Stimulated activated memory B cell treated with anti-CD40 and anti-IgM and Interleukin-4, amounts not matched to agents 10 μg/mL and 1 μg/mL and 100 μg/mL, for 72 hours (primary cell): Measurements from ENCODE around the gene FHIT.
"Not testable (repeated sequence)": the region's sequence is repeated elsewhere in the genome, so short reads cannot be mapped to it uniquely, and the experiment has no call there.

ENCODE experiments used
- ATAC-seq: fragments of 150-1000 bp; cut with Tn5 transposase; 2 replicates; pipeline ENCODE4 v1.10.0; 2021
- H3K27ac Mint-ChIP-seq: one replicate; pipeline ENCODE4 v1.8.0; 2022; ENCODE audit warnings: mild to moderate bottlenecking, mixed read lengths
- H3K27me3 Mint-ChIP-seq: one replicate; pipeline ENCODE4 v1.8.0; 2022; ENCODE audit warnings: mixed read lengths
- H3K36me3 Mint-ChIP-seq: one replicate; pipeline ENCODE4 v1.8.0; 2022; ENCODE audit warnings: mixed read lengths
- H3K4me1 Mint-ChIP-seq: one replicate; pipeline ENCODE4 v1.8.0; 2022; ENCODE audit warnings: mixed read lengths
- H3K4me3 Mint-ChIP-seq: one replicate; pipeline ENCODE4 v1.8.0; 2022; ENCODE audit warnings: mild to moderate bottlenecking, moderate library complexity, mixed read lengths
- H3K9me3 Mint-ChIP-seq: one replicate; pipeline ENCODE4 v1.8.0; 2022; ENCODE audit warnings: mixed read lengths

Gene FHIT

GRCh38 chr3:61052851-61053250, 198.4 kb downstream of the FHIT start:
- H3K4me1 Mint-ChIP-seq: no peaks in the 10 kb centered on the region
- no peak for ATAC-seq
- no peak overlapping the region for H3K4me3 Mint-ChIP-seq
- no peaks in the 10 kb centered on the region for H3K27me3 Mint-ChIP-seq
- H3K36me3 Mint-ChIP-seq: no peaks in the 10 kb centered on the region
- H3K9me3 Mint-ChIP-seq: no peaks in the 10 kb centered on the region
- no peak overlapping the region for H3K27ac Mint-ChIP-seq

GRCh38 chr3:61051666-61052065, 199.6 kb downstream of the FHIT start:
- Mint-ChIP-seq H3K36me3 (no peaks in the 10 kb centered on the region), H3K9me3 (no peaks in the 10 kb centered on the region), H3K4me1 (no peaks in the 10 kb centered on the region), H3K4me3 (no peak overlapping the region), H3K27ac (no peak overlapping the region), H3K27me3 (no peaks in the 10 kb centered on the region)
- no peak for ATAC-seq

GRCh38 chr3:61045169-61045568, 206.1 kb downstream of the FHIT start:
- not testable (repeated sequence) for H3K27ac Mint-ChIP-seq, H3K27me3 Mint-ChIP-seq, H3K4me3 Mint-ChIP-seq, H3K4me1 Mint-ChIP-seq, H3K9me3 Mint-ChIP-seq, ATAC-seq
- peaks cover 14% of the 10 kb centered on the region for H3K36me3 Mint-ChIP-seq

GRCh38 chr3:61043156-61043555, 208.1 kb downstream of the FHIT start:
- peaks cover 32% of the 10 kb centered on the region for H3K36me3 Mint-ChIP-seq
- peaks cover 3% of the 10 kb centered on the region for H3K9me3 Mint-ChIP-seq
- H3K4me1 Mint-ChIP-seq: no peaks in the 10 kb centered on the region
- no peak overlapping the region for H3K27ac Mint-ChIP-seq
- H3K4me3 Mint-ChIP-seq: no peak overlapping the region
- H3K27me3 Mint-ChIP-seq: no peaks in the 10 kb centered on the region
- no peak for ATAC-seq

GRCh38 chr3:61040618-61041017, 210.6 kb downstream of the FHIT start:
- Mint-ChIP-seq H3K9me3 (peaks cover 3% of the 10 kb centered on the region), H3K27me3 (no peaks in the 10 kb centered on the region), H3K27ac (no peak overlapping the region), H3K36me3 (peaks cover 35% of the 10 kb centered on the region), H3K4me3 (no peak overlapping the region), H3K4me1 (no peaks in the 10 kb centered on the region)
- no peak for ATAC-seq

- Mint-ChIP-seq H3K27ac (no peak overlapping the region), H3K9me3 (peaks cover 7% of the 10 kb centered on the region), H3K4me1 (no peaks in the 10 kb centered on the region), H3K27me3 (no peaks in the 10 kb centered on the region), H3K36me3 (peaks cover 29% of the 10 kb centered on the region), H3K4me3 (no peak overlapping the region)
- ATAC-seq: no peak
These were observed 215.7 kb downstream of the FHIT start for GRCh38 chr3:61035573-61035972.

- peaks cover 4% of the 10 kb centered on the region for H3K9me3 Mint-ChIP-seq
- no peaks in the 10 kb centered on the region for H3K4me1 Mint-ChIP-seq
- H3K4me3 Mint-ChIP-seq: no peak overlapping the region
- H3K27me3 Mint-ChIP-seq: no peaks in the 10 kb centered on the region
- H3K36me3 Mint-ChIP-seq: peaks cover 11% of the 10 kb centered on the region
- H3K27ac Mint-ChIP-seq: no peak overlapping the region
- ATAC-seq: no peak
These were observed 218.3 kb downstream of the FHIT start for GRCh38 chr3:61032991-61033390.

- peaks cover 10% of the 10 kb centered on the region for H3K36me3 Mint-ChIP-seq
- ATAC-seq: no peak
These were observed 219.7 kb downstream of the FHIT start for GRCh38 chr3:61031503-61031902.

GRCh38 chr3:61030469-61031035, 220.7 kb downstream of the FHIT start:
- Mint-ChIP-seq H3K4me3 (no peak overlapping the region), H3K4me1 (no peaks in the 10 kb centered on the region), H3K27me3 (no peaks in the 10 kb centered on the region), H3K36me3 (peaks cover 10% of the 10 kb centered on the region), H3K9me3 (peaks cover 4% of the 10 kb centered on the region), H3K27ac (no peak overlapping the region)
- ATAC-seq: no peak

More at GRCh38 chr3:61031503-61031902, 219.7 kb downstream of the FHIT start:
- H3K27me3 Mint-ChIP-seq: no peaks in the 10 kb centered on the region
- H3K4me3 Mint-ChIP-seq: no peak overlapping the region
- no peak overlapping the region for H3K27ac Mint-ChIP-seq
- no peaks in the 10 kb centered on the region for H3K4me1 Mint-ChIP-seq
- peaks cover 4% of the 10 kb centered on the region for H3K9me3 Mint-ChIP-seq

GRCh38 chr3:61029194-61029593, 222.1 kb downstream of the FHIT start:
- Mint-ChIP-seq H3K27ac (no peak overlapping the region), H3K36me3 (peaks cover 6% of the 10 kb centered on the region), H3K9me3 (peaks cover 2% of the 10 kb centered on the region), H3K27me3 (no peaks in the 10 kb centered on the region), H3K4me1 (no peaks in the 10 kb centered on the region), H3K4me3 (no peak overlapping the region)
- ATAC-seq: no peak

- Mint-ChIP-seq H3K9me3 (peaks cover 15% of the 10 kb centered on the region), H3K36me3 (peaks cover 28% of the 10 kb centered on the region), H3K27me3 (no peaks in the 10 kb centered on the region), H3K27ac (no peak overlapping the region), H3K4me3 (no peak overlapping the region), H3K4me1 (no peaks in the 10 kb centered on the region)
- no peak for ATAC-seq
These were observed 232.4 kb downstream of the FHIT start for GRCh38 chr3:61018807-61019206.

GRCh38 chr3:61017028-61017427, 234.2 kb downstream of the FHIT start:
- not testable (repeated sequence) for H3K9me3 Mint-ChIP-seq, H3K27ac Mint-ChIP-seq, H3K4me1 Mint-ChIP-seq, H3K4me3 Mint-ChIP-seq, H3K27me3 Mint-ChIP-seq, ATAC-seq
- peaks cover 19% of the 10 kb centered on the region for H3K36me3 Mint-ChIP-seq

- Mint-ChIP-seq H3K27ac (no peak overlapping the region), H3K27me3 (no peaks in the 10 kb centered on the region), H3K9me3 (peaks cover under 1% of the 10 kb centered on the region), H3K4me3 (no peak overlapping the region), H3K4me1 (no peaks in the 10 kb centered on the region), H3K36me3 (peaks cover 11% of the 10 kb centered on the region)
- ATAC-seq: no peak
These were observed 235.4 kb downstream of the FHIT start for GRCh38 chr3:61015859-61016258.

- ATAC-seq: no peak
- Mint-ChIP-seq H3K9me3 (no peaks in the 10 kb centered on the region), H3K4me3 (no peak overlapping the region), H3K4me1 (no peaks in the 10 kb centered on the region), H3K27me3 (no peaks in the 10 kb centered on the region), H3K36me3 (peaks cover 6% of the 10 kb centered on the region), H3K27ac (no peak overlapping the region)
These were observed 235.8 kb downstream of the FHIT start for GRCh38 chr3:61015408-61015807.

GRCh38 chr3:61008998-61009380, 242.3 kb downstream of the FHIT start:
- H3K4me3 Mint-ChIP-seq: peak overlapping the region; percentile 7
- peak; percentile 83 for ATAC-seq
- no peaks in the 10 kb centered on the region for H3K27me3 Mint-ChIP-seq
- no peaks in the 10 kb centered on the region for H3K36me3 Mint-ChIP-seq
- H3K4me1 Mint-ChIP-seq: peaks cover 19% of the 10 kb centered on the region
- H3K9me3 Mint-ChIP-seq: no peaks in the 10 kb centered on the region
- H3K27ac Mint-ChIP-seq: peak overlapping the region; percentile 19

GRCh38 chr3:61008153-61008997, 242.9 kb downstream of the FHIT start:
- Mint-ChIP-seq H3K4me3 (peak overlapping the region; percentile 7), H3K36me3 (no peaks in the 10 kb centered on the region), H3K27me3 (no peaks in the 10 kb centered on the region), H3K27ac (peak overlapping the region; percentile 19), H3K4me1 (peaks cover 19% of the 10 kb centered on the region), H3K9me3 (no peaks in the 10 kb centered on the region)
- no peak for ATAC-seq
